Smooth muscle cell (in vitro differentiated cells): ENCODE results near the gene RAI1. TPM values are rescaled to one million over a fixed set of nuclear protein-coding genes. Genes with fewer than 3 reads are reported as not detected.

Experiments used
- DNase-seq: peaks from one replicate; lab custom pipeline; 2025; ENCODE audit not compliant: unreplicated experiment; lab: John Stamatoyannopoulos, UW
- H2AFZ ChIP-seq: fragments of 200-600 bp; sonication (generic); 2 replicates; pipeline ENCODE4 v1.6.0; 2016; ENCODE audit warnings: antibody characterized with exemption, low read depth, mild to moderate bottlenecking
- H3F3A ChIP-seq: fragments of 200-600 bp; sonication (generic); 2 replicates; pipeline ENCODE4 v1.6.0; 2017; ENCODE audit warnings: antibody characterized with exemption, low read depth
- H3K27ac ChIP-seq: fragments of 200-600 bp; sonication (generic); 2 replicates; pipeline ENCODE4 v1.5.1; 2016; ENCODE audit warnings: low read depth, mild to moderate bottlenecking
- H3K27me3 ChIP-seq: fragments of 200-600 bp; sonication (generic); 2 replicates; pipeline ENCODE4 v1.6.1; 2016; ENCODE audit warnings: low read depth, mild to moderate bottlenecking
- H3K36me3 ChIP-seq: fragments of 200-600 bp; sonication (generic); 2 replicates; pipeline ENCODE4 v1.5.1; 2016; ENCODE audit warnings: low read depth
- H3K4me1 ChIP-seq: fragments of 200-600 bp; sonication (generic); 2 replicates; pipeline ENCODE4 v1.5.1; 2016; ENCODE audit warnings: low read depth
- H3K4me2 ChIP-seq: fragments of 200-600 bp; sonication (generic); 2 replicates; pipeline ENCODE4 v1.6.0; 2016; ENCODE audit warnings: mild to moderate bottlenecking
- H3K4me3 ChIP-seq: fragments of 200-600 bp; sonication (generic); 2 replicates; pipeline ENCODE4 v1.5.1; 2016; ENCODE audit warnings: mild to moderate bottlenecking
- H3K79me2 ChIP-seq: fragments of 200-600 bp; sonication (generic); 2 replicates; pipeline ENCODE4 v1.6.0; 2016; ENCODE audit warnings: low read depth, mild to moderate bottlenecking
- H3K9ac ChIP-seq: fragments of 200-600 bp; sonication (generic); 2 replicates; pipeline ENCODE4 v1.6.0; 2016; ENCODE audit warnings: low read depth
- H3K9me3 ChIP-seq: fragments of 200-600 bp; sonication (generic); replicated peaks from 2 replicates; pipeline ENCODE4 v1.5.1; 2016; ENCODE audit warnings: low read depth
- H4K20me1 ChIP-seq: fragments of 200-600 bp; sonication (generic); 2 replicates; pipeline ENCODE4 v1.6.0; 2016; ENCODE audit warnings: low read depth
- CTCF ChIP-seq: fragments of 200-600 bp; sonication (generic); IDR thresholded peaks from 2 replicates; pipeline ENCODE4 v1.5.1; 2017; ENCODE audit warnings: borderline replicate concordance, mild to moderate bottlenecking, antibody characterized with exemption; ENCODE audit not compliant: insufficient read depth, poor library complexity, severe bottlenecking
- WGBS: methylation state at CpG from one replicate; pipeline ENCODE4 v1.1.7; 2016; ENCODE audit warnings: low lambda C conversion rate; 5-methylcytosine and 5-hydroxymethylcytosine counted together
- polyA plus RNA-seq: library from polyadenylated mRNA; unstranded; fragments of >200 nt; fragmentation: Nextera tagmentation; extraction: Ambion mirVana; gene quantifications from 2 replicates; pipeline ENCODE4 v1.2.1, GENCODE V29; 2016
- total RNA-seq: library from RNA; depleted of rRNA; stranded (reverse); fragments of >200 nt; gene quantifications from 2 replicates; pipeline ENCODE4 v1.2.3, GENCODE V29; 2014

Gene RAI1
- total and polyA plus RNA-seq, 2 experiments from 2014 or later, result 11.1 to 17.6 TPM

GRCh38 chr17:17826342-17826713, 145.1 kb downstream of the RAI1 start:
- no peaks in the 10 kb centered on the region for H3K9me3 ChIP-seq
- H3K4me1 ChIP-seq, result peaks cover 42% of the 10 kb centered on the region
- no peaks in the 10 kb centered on the region for H3K36me3 ChIP-seq
- H3K4me3 ChIP-seq, result no peak overlapping the region
- H3K79me2 ChIP-seq, result peaks cover 88% of the 10 kb centered on the region
- no peaks in the 10 kb centered on the region for H3K27me3 ChIP-seq
- peaks cover 6% of the 10 kb centered on the region for H3F3A ChIP-seq
- H2AFZ ChIP-seq, result no peak overlapping the region
- H3K4me2 ChIP-seq, result no peak overlapping the region
- 100% methylated on average over 2 of the region's 2 CpGs for WGBS
- H4K20me1 ChIP-seq, result peaks cover 75% of the 10 kb centered on the region
- H3K9ac ChIP-seq, result no peak overlapping the region
- no peak for DNase-seq
- H3K27ac ChIP-seq, result peak overlapping the region; percentile 82
- no peak for TF ChIP-seq CTCF

DNA sequence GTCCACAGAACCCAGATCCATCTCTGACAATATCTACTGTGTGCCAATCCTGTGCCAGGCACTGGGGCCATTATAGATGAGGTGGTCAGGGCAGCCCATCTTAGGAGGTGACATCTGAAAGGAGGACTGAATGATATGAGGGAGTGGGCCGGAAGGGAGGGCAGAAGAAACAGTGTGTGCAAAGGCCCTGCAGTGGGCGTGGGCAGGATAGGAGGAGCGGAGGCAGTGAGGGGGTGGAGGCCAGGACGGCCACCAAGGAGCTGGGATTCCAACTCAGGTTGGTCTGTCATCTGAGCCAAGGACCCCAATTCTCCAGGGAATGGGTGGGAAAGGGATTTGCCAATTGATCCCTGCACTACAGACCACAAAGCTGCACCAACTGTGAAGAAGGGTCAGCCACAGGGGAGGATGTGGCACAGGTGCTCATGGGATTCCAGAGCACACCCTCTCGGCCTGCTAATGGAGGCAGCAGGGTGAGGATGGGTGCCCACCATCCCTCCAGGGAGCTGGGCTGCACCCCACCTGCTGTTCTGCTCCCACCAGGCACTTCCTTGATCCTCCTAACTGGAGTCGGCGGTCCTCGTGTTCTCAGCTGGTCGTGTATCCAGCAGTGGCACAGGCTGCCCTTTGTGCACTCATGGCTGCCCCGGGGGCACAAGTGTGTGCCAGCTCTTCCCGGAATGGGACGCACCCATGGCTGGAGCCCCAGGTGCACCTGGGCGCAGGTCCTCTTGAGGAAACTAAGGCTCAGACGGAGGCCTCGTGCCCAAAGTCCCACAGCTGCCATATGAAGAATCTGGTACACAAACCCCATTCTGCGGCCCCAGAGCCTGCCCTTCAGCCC, 145.9 kb downstream of the RAI1 start:
- H4K20me1 ChIP-seq, result peaks cover 75% of the 10 kb centered on the region

DNA sequence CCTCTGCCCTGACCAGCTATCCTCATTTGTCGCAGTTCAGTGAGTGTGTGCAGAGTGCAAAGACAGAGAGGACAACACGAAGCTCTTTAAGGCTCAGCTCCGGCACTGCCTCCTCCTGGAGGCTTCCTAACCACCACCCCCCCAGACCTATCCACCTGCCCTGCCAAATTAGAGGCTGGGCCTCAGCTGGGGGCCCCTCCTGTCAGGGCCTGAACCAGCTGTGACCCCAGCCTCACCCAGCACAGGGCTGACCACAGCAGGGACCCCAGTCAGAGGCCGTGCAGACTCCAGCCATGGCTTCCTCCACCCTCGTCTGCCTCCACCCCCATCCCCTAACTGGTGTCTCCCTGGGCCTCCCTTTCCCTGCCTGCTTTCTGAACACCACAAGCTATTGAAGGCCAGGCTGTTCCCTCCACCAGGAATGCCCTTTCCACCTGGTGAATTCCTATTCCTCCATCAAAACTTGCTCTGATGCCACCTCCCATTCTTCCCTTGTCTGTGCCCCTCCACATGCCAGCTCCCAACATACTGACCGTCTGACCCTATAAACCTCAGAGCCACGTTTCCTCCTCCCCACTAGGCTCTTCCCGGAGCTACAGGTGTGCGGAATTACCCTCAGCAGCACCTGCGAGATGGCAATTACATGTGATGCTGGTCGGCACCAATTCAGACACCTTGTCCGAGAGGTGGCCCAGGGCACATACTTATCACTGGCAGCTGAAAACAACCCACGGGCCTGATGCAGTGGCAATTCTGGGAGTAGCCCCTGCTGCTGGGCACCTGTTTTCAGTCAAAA, 146.8 kb downstream of the RAI1 start:
- peaks cover 88% of the 10 kb centered on the region for H3K79me2 ChIP-seq
- no peak overlapping the region for H3K4me3 ChIP-seq
- H3K4me2 ChIP-seq, result no peak overlapping the region
- no peaks in the 10 kb centered on the region for H3K27me3 ChIP-seq
- TF ChIP-seq CTCF, result no peak
- no peak overlapping the region for H3K9ac ChIP-seq
- peaks cover 75% of the 10 kb centered on the region for H4K20me1 ChIP-seq
- no peak for DNase-seq
- peaks cover 6% of the 10 kb centered on the region for H3F3A ChIP-seq
- H3K4me1 ChIP-seq, result peaks cover 25% of the 10 kb centered on the region
- H3K27ac ChIP-seq, result no peak overlapping the region
- H3K36me3 ChIP-seq, result no peaks in the 10 kb centered on the region
- no peaks in the 10 kb centered on the region for H3K9me3 ChIP-seq
- 92% methylated on average over 13 of the region's 13 CpGs for WGBS
- H2AFZ ChIP-seq, result no peak overlapping the region

More for the DNA sequence above, 145.9 kb downstream of the RAI1 start:
- Histone ChIP-seq H3K27me3 (no peaks in the 10 kb centered on the region), H3K4me2 (no peak overlapping the region), H2AFZ (no peak overlapping the region), H3K9me3 (no peaks in the 10 kb centered on the region), H3K27ac (no peak overlapping the region), H3K4me3 (no peak overlapping the region), H3K9ac (no peak overlapping the region), H3K79me2 (peaks cover 88% of the 10 kb centered on the region), H3K4me1 (peaks cover 34% of the 10 kb centered on the region), H3F3A (peaks cover 6% of the 10 kb centered on the region), H3K36me3 (no peaks in the 10 kb centered on the region)
- TF ChIP-seq CTCF, result no peak
- WGBS, result 96% methylated on average over 16 of the region's 16 CpGs
- no peak for DNase-seq
